GM12878 (cell line): ENCODE measurements around the gene ETFBKMT. TPM values are rescaled to one million over a fixed set of nuclear protein-coding genes. Genes with fewer than 3 reads are reported as not detected.

Source experiments
- ATF7 ChIP-seq: fragments of 450-650 bp; IDR thresholded peaks from 2 replicates; pipeline ENCODE4 v1.6.1; 2016; ENCODE audit warnings: low read depth, mild to moderate bottlenecking
- CBX3 ChIP-seq: fragments of 200-600 bp; sonication (generic); IDR thresholded peaks from 2 replicates; pipeline ENCODE4 v1.6.1; 2016; ENCODE audit warnings: low read depth, borderline replicate concordance
- CHD1 ChIP-seq: IDR thresholded peaks from 2 replicates; pipeline ENCODE4 v1.6.1; 2012; ENCODE audit warnings: low read depth, low read length, improper control_type of control experiment
- CHD2 ChIP-seq: IDR thresholded peaks from 2 replicates; pipeline ENCODE4 v1.6.1; 2011; ENCODE audit warnings: low read depth, low read length, improper control_type of control experiment, borderline replicate concordance
- DPF2 ChIP-seq: fragments of 450-650 bp; IDR thresholded peaks from 2 replicates; pipeline ENCODE4 v1.6.1; 2017; ENCODE audit warnings: mild to moderate bottlenecking
- EED ChIP-seq: sonication (generic); IDR thresholded peaks from 2 replicates; pipeline ENCODE4 v1.6.1; 2016; ENCODE audit warnings: antibody characterized with exemption, low read depth
- ESRRA ChIP-seq: IDR thresholded peaks from 2 replicates; pipeline ENCODE4 v1.6.1; 2012; ENCODE audit warnings: mild to moderate bottlenecking, low read length, improper control_type of control experiment
- FOS ChIP-seq: IDR thresholded peaks from 3 replicates; pipeline ENCODE4 v1.6.1; 2011; ENCODE audit warnings: borderline replicate concordance; ENCODE audit not compliant: insufficient read length; ENCODE audit errors: extremely low read depth
- FOXK2 ChIP-seq: fragments of 450-650 bp; IDR thresholded peaks from 2 replicates; pipeline ENCODE4 v1.6.1; 2017; ENCODE audit warnings: mild to moderate bottlenecking, moderate library complexity
- GABPA ChIP-seq: IDR thresholded peaks from 2 replicates; pipeline ENCODE4 v1.6.1; 2014; ENCODE audit warnings: antibody characterized with exemption, low read depth, mild to moderate bottlenecking, inconsistent platforms
- GATAD2B ChIP-seq: fragments of 450-650 bp; conservative IDR thresholded peaks from 2 replicates; pipeline ENCODE4 v1.6.1; 2017; ENCODE audit warnings: low read depth, mild to moderate bottlenecking, moderate library complexity
- IRF4 ChIP-seq: IDR thresholded peaks from 2 replicates; pipeline ENCODE4 v1.6.1; 2011; ENCODE audit warnings: low read depth, low read length
- JUNB ChIP-seq: IDR thresholded peaks from 2 replicates; pipeline ENCODE4 v1.6.1; 2016; ENCODE audit warnings: antibody characterized with exemption, mild to moderate bottlenecking
- KAT2A ChIP-seq: conservative IDR thresholded peaks from 2 replicates; pipeline ENCODE4 v1.6.1; 2011; ENCODE audit warnings: low read depth, low read length; ENCODE audit not compliant: control insufficient read depth
- MLLT1 ChIP-seq: fragments of 450-650 bp; IDR thresholded peaks from 2 replicates; pipeline ENCODE4 v1.6.1; 2016; ENCODE audit warnings: mild to moderate bottlenecking
- NR2C1 ChIP-seq: fragments of 450-650 bp; IDR thresholded peaks from 2 replicates; pipeline ENCODE4 v1.6.1; 2017; ENCODE audit warnings: antibody characterized with exemption, mild to moderate bottlenecking, moderate library complexity
- NR2C2 ChIP-seq: IDR thresholded peaks from 2 replicates; pipeline ENCODE4 v1.6.1; 2011; ENCODE audit warnings: borderline replicate concordance, low read depth; ENCODE audit not compliant: control insufficient read depth, insufficient read length
- PBX3 ChIP-seq: IDR thresholded peaks from 2 replicates; pipeline ENCODE4 v1.6.1; 2011; ENCODE audit warnings: mild to moderate bottlenecking, low read depth, low read length, moderate library complexity; ENCODE audit not compliant: insufficient replicate concordance
- POLR2A ChIP-seq: IDR thresholded peaks from 2 replicates; pipeline ENCODE4 v1.6.1; 2011; ENCODE audit warnings: low read depth, mild to moderate bottlenecking, low read length
- POLR2AphosphoS2 ChIP-seq: IDR thresholded peaks from 2 replicates; pipeline ENCODE4 v1.6.1; 2011; ENCODE audit warnings: low read depth, mild to moderate bottlenecking, low read length, improper control_type of control experiment, moderate library complexity
- RELB ChIP-seq: fragments of 450-650 bp; IDR thresholded peaks from 2 replicates; pipeline ENCODE4 v1.6.1; 2017; ENCODE audit warnings: low read depth, mild to moderate bottlenecking, moderate library complexity
- RFX5 ChIP-seq: IDR thresholded peaks from 2 replicates; pipeline ENCODE4 v1.6.1; 2011; ENCODE audit warnings: low read depth, low read length, improper control_type of control experiment
- SIX5 ChIP-seq: IDR thresholded peaks from 2 replicates; pipeline ENCODE4 v1.6.1; 2011; ENCODE audit warnings: mild to moderate bottlenecking, low read depth, low read length, moderate library complexity; ENCODE audit not compliant: severe bottlenecking
- SMARCA5 ChIP-seq: fragments of 450-650 bp; IDR thresholded peaks from 2 replicates; pipeline ENCODE4 v1.6.1; 2017; ENCODE audit warnings: mild to moderate bottlenecking
- SREBF1 ChIP-seq: IDR thresholded peaks from 2 replicates; pipeline ENCODE4 v1.6.1; 2012; ENCODE audit warnings: mild to moderate bottlenecking, low read length
- STAT3 ChIP-seq: IDR thresholded peaks from 2 replicates; pipeline ENCODE4 v1.6.1; 2011; ENCODE audit warnings: low read depth, low read length, improper control_type of control experiment
- TAF1 ChIP-seq: IDR thresholded peaks from 2 replicates; pipeline ENCODE4 v1.6.1; 2011; ENCODE audit warnings: mild to moderate bottlenecking, low read depth, low read length, borderline replicate concordance
- TBL1XR1 ChIP-seq: IDR thresholded peaks from 2 replicates; pipeline ENCODE4 v1.6.1; 2012; ENCODE audit warnings: low read depth, low read length, improper control_type of control experiment
- ZNF24 ChIP-seq: fragments of 450-650 bp; IDR thresholded peaks from 2 replicates; pipeline ENCODE4 v1.6.1; 2017; ENCODE audit warnings: antibody characterized with exemption, mild to moderate bottlenecking
- ZNF384 ChIP-seq: IDR thresholded peaks from 2 replicates; pipeline ENCODE4 v1.6.1; 2012; ENCODE audit warnings: low read depth, mild to moderate bottlenecking, low read length, improper control_type of control experiment, borderline replicate concordance
- polyA plus RNA-seq, 11 experiments: library from polyadenylated mRNA; depleted of rRNA in 4 of 11; unstranded in 6 of 11; stranded (reverse) in 5 of 11; fragments of >200 nt; fragmentation: Nextera tagmentation in 4 of 11; fragmentation: Illumina TruSeq in 1 of 11; extraction: Ambion mirVana in 4 of 11; extraction: Trizol in 1 of 11; gene quantifications; 1 replicate in 1 of 11; 2 replicates in 10 of 11; pipeline versions ENCODE4 v1.2.1 to v1.2.3, GENCODE V29; 2011 to 2016; ENCODE audit warnings: inconsistent platforms in 2 of 11, missing spikeins in 2 of 11, low read depth in 1 of 11
- total RNA-seq, 4 experiments: library from RNA; depleted of rRNA in 3 of 4; stranded (reverse); fragments of >200 nt in 3 of 4; fragmentation: Illumina TruSeq in 1 of 4; extraction: Trizol in 1 of 4; gene quantifications; 2 replicates each; pipeline versions ENCODE4 v1.2.1 to v1.2.3, GENCODE V29; 2013 to 2021

The ETFBKMT gene
- total and polyA plus RNA-seq, 10 of the 15 experiments (the other 5 are each of a cell fraction or from before 2014, with no cell fraction given), result 0.25 to 1.1 (median 0.65) TPM

GRCh38 chr12:31659087-31659942, at the start of gene ETFBKMT (continued):
- TF ChIP-seq CBX3, result no peak
- TF ChIP-seq POLR2AphosphoS2, result peak; percentile 67; the same call in 1 of the 2 replicates
- TF ChIP-seq GATAD2B, result no peak; the same call in 1 of the 2 replicates
- TF ChIP-seq NR2C2, result no peak
- peak; percentile 29; the same call in 1 of the 2 replicates for TF ChIP-seq ESRRA
- TF ChIP-seq ZNF24, result no peak
- TF ChIP-seq SREBF1, result no peak
- TF ChIP-seq FOS, result no peak
- no peak for TF ChIP-seq JUNB
- no peak for TF ChIP-seq EED
- peak; percentile 81; the same call in 1 of the 2 replicates for TF ChIP-seq MLLT1
- TF ChIP-seq GABPA, result peak; percentile 65
- TF ChIP-seq KAT2A, result no peak
- no peak for TF ChIP-seq ZNF384
- TF ChIP-seq TBL1XR1, result 0 out of 2 replicates have a peak, but pooled peaks have one; percentile 53
- no peak for TF ChIP-seq IRF4
- peak; percentile 83 for TF ChIP-seq ATF7
- peak; percentile 86 for TF ChIP-seq PBX3
- TF ChIP-seq RELB, result peak; percentile 98
- TF ChIP-seq SIX5, result no peak
- no peak for TF ChIP-seq CHD1
- peak; percentile 88 for TF ChIP-seq NR2C1
- peak; percentile 68 for TF ChIP-seq CHD2
- peak; percentile 54; the same call in 1 of the 2 replicates for TF ChIP-seq POLR2A
- TF ChIP-seq FOXK2, result no peak
- no peak for TF ChIP-seq SMARCA5
- 0 out of 2 replicates have a peak, but pooled peaks have one; percentile 35 for TF ChIP-seq RFX5
- no peak for TF ChIP-seq STAT3
- 0 out of 2 replicates have a peak, but pooled peaks have one; percentile 4 for TF ChIP-seq TAF1
- TF ChIP-seq DPF2, result 0 out of 2 replicates have a peak, but pooled peaks have one; percentile 45
